KOPT-K1 (cell line): ENCODE results near the gene PPP2R2D.
A peak's percentile ranks its signal among the peaks of the same experiment; 100 is the strongest.
"Not testable (repeated sequence)": the region's sequence is repeated elsewhere in the genome, so short reads cannot be mapped to it uniquely, and the experiment has no call there.

ENCODE experiments used
- H3K27ac ChIP-seq: fragments of 200-600 bp; sonication (generic); 2 replicates; pipeline ENCODE4 v1.5.1; 2016; ENCODE audit warnings: antibody characterized with exemption, mild to moderate bottlenecking, low read depth, low read length; ENCODE audit not compliant: poor library complexity, severe bottlenecking
- H3K36me3 ChIP-seq: fragments of 200-600 bp; sonication (generic); 2 replicates; pipeline ENCODE4 v1.5.1; 2017; ENCODE audit warnings: antibody characterized with exemption, mild to moderate bottlenecking, low read length, moderate library complexity; ENCODE audit not compliant: insufficient read depth
- H3K9me3 ChIP-seq: fragments of 200-600 bp; sonication (generic); 2 replicates; pipeline ENCODE4 v1.5.1; 2017; ENCODE audit warnings: antibody characterized with exemption, low read length, mild to moderate bottlenecking; ENCODE audit not compliant: insufficient read depth, poor library complexity, severe bottlenecking

The PPP2R2D gene

DNA sequence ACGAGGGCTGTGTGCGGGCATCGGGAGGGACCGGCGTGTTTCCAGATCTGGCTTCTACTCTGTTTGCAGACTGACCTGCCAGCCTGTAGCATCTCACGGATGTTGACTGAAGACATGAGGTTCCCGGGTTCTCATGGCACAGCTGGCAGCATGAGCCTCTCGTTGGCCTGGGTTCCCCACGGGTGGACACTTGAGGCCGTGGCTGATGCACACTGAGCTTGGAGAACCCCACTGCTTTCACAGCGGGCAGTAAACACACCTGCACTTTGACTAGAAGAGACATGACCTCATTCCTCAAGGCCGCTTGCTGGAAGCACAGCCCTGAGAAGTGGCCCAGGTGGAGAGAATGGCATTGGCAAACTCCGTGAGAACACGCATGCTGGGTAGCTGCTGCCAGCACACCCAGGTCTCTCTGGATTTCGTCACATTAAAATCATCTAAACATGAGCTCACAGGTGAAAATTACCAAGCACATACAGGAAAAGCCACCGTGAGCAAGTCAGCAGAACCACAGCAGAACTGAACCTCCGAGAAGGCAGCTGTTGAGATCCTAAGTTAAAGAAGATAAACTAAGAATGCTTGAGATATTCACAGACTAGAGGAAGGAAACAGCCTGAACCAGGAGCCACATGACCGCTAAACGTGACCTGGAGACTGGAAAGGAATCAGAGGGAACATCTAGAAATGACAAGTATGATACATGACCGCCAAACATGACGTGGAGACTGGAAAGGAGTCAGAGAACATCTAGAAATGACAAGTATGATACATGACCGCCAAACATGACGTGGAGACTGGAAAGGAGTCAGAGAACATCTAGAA lies 48.4 kb downstream of the PPP2R2D start:
- Histone ChIP-seq H3K27ac (no peak overlapping the region), H3K36me3 (peaks cover 94% of the 10 kb centered on the region), H3K9me3 (no peaks in the 10 kb centered on the region)

GRCh38 chr10:131949908-131950307 lies 49.1 kb downstream of the PPP2R2D start:
- H3K36me3 ChIP-seq, result peaks cover 94% of the 10 kb centered on the region
- H3K27ac ChIP-seq, H3K9me3 ChIP-seq: not testable (repeated sequence)

- H3K36me3 ChIP-seq, result peaks cover 87% of the 10 kb centered on the region
- H3K9me3 ChIP-seq, result no peaks in the 10 kb centered on the region
- no peak overlapping the region for H3K27ac ChIP-seq
Measured at GRCh38 chr10:131954356-131954965, 53.7 kb downstream of the PPP2R2D start.

GRCh38 chr10:131955591-131956340 lies 55.0 kb downstream of the PPP2R2D start:
- Histone ChIP-seq H3K36me3 (peaks cover 86% of the 10 kb centered on the region), H3K27ac (no peak overlapping the region), H3K9me3 (no peaks in the 10 kb centered on the region)

DNA sequence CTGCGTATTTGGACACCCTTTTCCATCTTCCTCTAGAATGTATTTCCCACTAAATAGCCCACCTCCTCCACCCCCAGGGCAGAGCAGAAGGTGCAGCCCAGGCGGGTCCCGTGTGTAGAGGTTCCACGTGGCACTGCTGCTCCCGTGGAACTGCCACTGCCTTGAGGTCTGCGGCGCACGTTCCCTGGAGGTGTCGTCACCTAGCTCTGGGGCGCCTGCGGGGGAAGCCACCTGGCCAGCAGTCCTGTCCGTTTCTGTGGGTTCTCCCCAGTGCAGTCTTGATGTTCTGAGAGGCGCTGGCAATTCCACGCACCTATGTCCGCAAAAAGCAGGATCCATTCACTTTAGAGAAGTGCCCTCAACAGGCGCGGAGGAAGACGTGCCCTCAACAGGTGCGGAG lies 59.0 kb downstream of the PPP2R2D start:
- Histone ChIP-seq H3K36me3 (peaks cover 81% of the 10 kb centered on the region), H3K9me3 (no peaks in the 10 kb centered on the region), H3K27ac (no peak overlapping the region)

DNA sequence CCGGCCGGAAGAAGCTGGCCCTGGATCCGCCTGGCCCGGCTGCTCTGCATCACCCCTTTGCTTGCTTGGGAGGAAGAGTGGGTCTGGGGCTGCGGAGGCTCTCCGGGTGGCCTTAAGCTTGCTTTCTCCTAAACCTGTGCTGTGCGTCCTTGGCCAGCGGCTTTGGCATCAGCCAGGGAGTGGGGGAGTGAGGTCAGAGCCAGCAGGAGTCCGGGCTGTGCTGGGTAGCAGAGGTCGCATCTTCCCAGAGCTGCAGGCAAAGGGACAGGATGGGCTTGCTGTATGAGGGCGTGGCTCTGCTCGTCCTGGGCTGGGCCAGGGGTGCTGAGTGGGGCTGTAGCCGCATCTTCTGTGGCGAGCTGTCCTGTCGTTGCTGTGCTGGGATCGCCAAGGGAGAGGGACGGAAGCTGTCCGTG lies 59.8 kb downstream of the PPP2R2D start:
- H3K36me3 ChIP-seq, result peaks cover 75% of the 10 kb centered on the region
- no peaks in the 10 kb centered on the region for H3K9me3 ChIP-seq
- H3K27ac ChIP-seq, result no peak overlapping the region

DNA sequence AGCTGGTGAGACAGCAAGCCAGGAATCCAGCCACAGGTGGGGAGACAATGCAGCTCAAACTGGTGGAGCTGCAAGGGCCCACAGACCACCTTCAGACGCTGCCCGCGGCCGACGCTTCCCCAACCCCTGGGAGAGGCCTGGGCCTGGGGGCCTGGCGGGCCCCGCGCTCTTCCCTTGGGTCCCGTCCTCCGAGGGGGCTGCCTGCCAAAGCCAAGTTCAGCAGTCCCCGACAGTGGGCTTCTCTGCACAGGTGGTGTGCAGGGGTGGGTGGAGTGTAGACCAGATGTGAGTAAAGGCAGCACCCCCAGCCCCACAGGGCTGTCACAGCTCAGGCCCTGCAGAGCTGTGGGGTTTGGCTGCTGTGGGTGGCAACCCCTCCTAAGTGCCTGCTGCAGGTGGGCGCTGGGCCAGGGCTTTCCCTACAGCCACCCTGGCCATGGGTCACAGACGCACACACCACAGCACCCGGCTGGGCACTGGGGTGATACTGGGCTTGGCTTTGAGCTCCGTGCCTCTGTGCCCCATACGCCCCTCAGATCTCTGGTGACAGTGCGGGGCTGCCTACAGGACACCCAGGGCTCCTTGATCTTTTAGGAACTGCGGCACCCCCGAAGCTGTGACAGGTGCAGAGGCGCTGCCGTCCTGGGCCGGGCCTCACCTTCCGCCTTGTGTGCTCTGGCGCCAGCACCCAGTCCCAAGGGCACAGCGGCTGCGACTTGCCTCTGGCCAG lies 60.4 kb downstream of the PPP2R2D start:
- Histone ChIP-seq H3K9me3 (no peaks in the 10 kb centered on the region), H3K27ac (no peak overlapping the region), H3K36me3 (peaks cover 74% of the 10 kb centered on the region)

DNA sequence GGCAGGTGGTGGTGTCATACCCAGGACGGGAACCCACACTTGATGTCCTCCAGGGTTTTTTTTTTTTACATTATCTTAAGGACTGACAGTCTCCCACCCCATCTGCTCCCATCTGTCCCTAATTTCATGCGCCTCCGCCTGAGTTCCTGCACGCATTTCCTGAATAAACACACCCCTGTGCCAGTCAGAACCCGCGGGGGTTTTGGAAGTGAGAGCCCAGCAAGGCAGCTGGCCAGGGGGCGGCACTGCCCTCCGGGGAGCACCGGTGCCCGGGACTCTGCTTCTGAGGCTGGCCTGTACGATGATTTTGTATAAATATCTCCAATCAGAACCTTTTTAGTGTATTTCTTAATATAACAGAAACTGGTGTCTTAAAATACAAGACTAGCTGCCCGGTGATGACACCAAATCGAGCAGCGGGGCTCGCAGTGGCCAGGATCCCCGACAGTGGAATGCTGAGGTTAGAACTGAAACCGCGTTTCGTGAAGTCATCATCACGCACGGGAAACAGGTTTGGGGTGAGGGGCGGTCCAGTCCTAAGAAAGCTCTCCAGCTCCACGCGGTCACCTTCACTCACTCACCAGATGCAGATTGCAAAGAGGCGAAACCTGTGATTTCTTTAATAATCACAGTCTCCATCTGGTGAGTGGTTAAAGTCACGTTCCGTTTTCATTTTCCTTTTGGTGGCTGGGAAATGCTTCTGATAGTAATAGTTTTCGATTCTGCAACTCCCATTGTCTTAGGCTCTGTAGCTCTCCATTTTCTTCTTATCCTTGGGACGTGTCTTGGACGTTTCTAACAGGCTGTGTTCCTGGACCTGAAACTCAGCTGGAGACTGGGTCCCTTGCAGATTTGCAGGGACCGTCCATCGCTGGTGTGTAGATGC lies 61.2 kb downstream of the PPP2R2D start:
- H3K27ac ChIP-seq, result no peak overlapping the region
- no peaks in the 10 kb centered on the region for H3K9me3 ChIP-seq
- peaks cover 74% of the 10 kb centered on the region for H3K36me3 ChIP-seq

- Histone ChIP-seq H3K36me3 (peaks cover 73% of the 10 kb centered on the region), H3K9me3 (no peaks in the 10 kb centered on the region), H3K27ac (no peak overlapping the region)
Measured at GRCh38 chr10:131963350-131963749, 62.5 kb downstream of the PPP2R2D start.

- H3K36me3 ChIP-seq, result peaks cover 73% of the 10 kb centered on the region
- H3K9me3 ChIP-seq, result no peaks in the 10 kb centered on the region
- H3K27ac ChIP-seq, result peak overlapping the region; percentile 52
Measured at GRCh38 chr10:131963811-131964210, 63.0 kb downstream of the PPP2R2D start.

- Histone ChIP-seq H3K36me3 (peaks cover 78% of the 10 kb centered on the region), H3K9me3 (no peaks in the 10 kb centered on the region), H3K27ac (peak overlapping the region; percentile 52)
Measured at GRCh38 chr10:131964298-131964697, 63.5 kb downstream of the PPP2R2D start.

GRCh38 chr10:131968949-131969348 lies 68.1 kb downstream of the PPP2R2D start:
- no peak overlapping the region for H3K27ac ChIP-seq
- H3K36me3 ChIP-seq, result peaks cover 81% of the 10 kb centered on the region
- H3K9me3 ChIP-seq, result no peaks in the 10 kb centered on the region

DNA sequence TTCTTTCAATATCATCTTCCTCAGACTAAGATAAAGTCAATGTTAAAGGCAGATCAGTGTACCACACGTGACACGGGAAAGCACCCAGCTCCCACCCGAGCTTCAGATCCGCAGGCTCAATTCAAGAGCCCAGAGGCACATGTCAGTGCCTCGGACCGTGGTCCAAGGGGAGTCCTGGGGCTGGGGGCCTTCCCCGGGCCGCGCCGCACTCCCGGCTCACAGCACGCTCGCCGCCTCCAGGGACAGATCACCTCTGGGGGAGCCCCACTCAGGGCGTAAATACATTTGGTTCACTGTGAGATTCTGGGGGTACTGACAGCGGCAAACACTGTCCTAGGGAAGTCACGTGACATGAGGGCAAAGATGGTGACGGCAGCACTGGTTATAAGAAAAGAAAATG lies 70.1 kb downstream of the PPP2R2D start:
- Histone ChIP-seq H3K27ac (no peak overlapping the region), H3K9me3 (no peaks in the 10 kb centered on the region), H3K36me3 (peaks cover 97% of the 10 kb centered on the region)

- peaks cover 97% of the 10 kb centered on the region for H3K36me3 ChIP-seq
- no peaks in the 10 kb centered on the region for H3K9me3 ChIP-seq
- peak overlapping the region; percentile 65 for H3K27ac ChIP-seq
Measured at GRCh38 chr10:131971591-131971990, 70.8 kb downstream of the PPP2R2D start.
